SK-N-SH (cell line): ENCODE measurements around the gene MYPOP. TPM values are rescaled to one million over a fixed set of nuclear protein-coding genes. Genes with fewer than 3 reads are reported as not detected.
"Not testable (repeated sequence)": the region's sequence is repeated elsewhere in the genome, so short reads cannot be mapped to it uniquely, and the experiment has no call there.

Experiments used
- CTCF ChIA-PET: fragments of 300-600, 350-600 bp; formaldehyde crosslinking; extraction: SDS; loops from one replicate; lab custom pipeline; 2021; lab: Yijun Ruan, JAX
- POLR2A ChIA-PET: fragments of 350-600 bp; sonication (Branson Sonifier 250); formaldehyde crosslinking; extraction: SDS; loops from one replicate; lab custom pipeline; 2020; ENCODE audit warnings: antibody characterized with exemption, inconsistent platforms; lab: Yijun Ruan, JAX
- DNase-seq: peaks from one replicate; pipeline ENCODE4 v3.0.0; 2012
- H2AFZ ChIP-seq: fragments of 200-600 bp; sonication (generic); 2 replicates; pipeline ENCODE4 v1.8.1; 2016; ENCODE audit warnings: antibody characterized with exemption, mild to moderate bottlenecking, low read depth
- H3F3A ChIP-seq: fragments of 200-600 bp; sonication (generic); replicated peaks from 2 replicates; pipeline ENCODE3; 2016; ENCODE audit warnings: antibody characterized with exemption, mild to moderate bottlenecking; ENCODE audit not compliant: insufficient read depth
- H3K27ac ChIP-seq, 2 experiments: fragments of 200-500 bp in 1 of 2; fragments of 200-600 bp in 1 of 2; sonication (Bioruptor generic) in 1 of 2; sonication (generic), shearing (Covaris generic) in 1 of 2; 2 replicates each; pipeline versions ENCODE4 v1.5.1 to v1.6.1; 2014 to 2016; ENCODE audit warnings: low read depth in 2 of 2, inconsistent platforms in 1 of 2, low read length in 1 of 2, mild to moderate bottlenecking in 1 of 2, mixed read lengths in 1 of 2
- H3K27me3 ChIP-seq: fragments of 200-600 bp; sonication (generic), shearing (Covaris generic); 2 replicates; pipeline ENCODE4 v1.6.1; 2016; ENCODE audit warnings: mixed run types; ENCODE audit not compliant: insufficient read depth
- H3K36me3 ChIP-seq, 2 experiments: fragments of 200-500 bp in 1 of 2; fragments of 200-600 bp in 1 of 2; sonication (Bioruptor generic) in 1 of 2; sonication (generic) in 1 of 2; replicated peaks in 1 of 2; 2 replicates each; pipeline versions ENCODE3 to v1.5.1; 2014 to 2016; ENCODE audit warnings: low read length in 1 of 2, mild to moderate bottlenecking in 1 of 2; ENCODE audit not compliant: insufficient read depth in 2 of 2, control insufficient read depth in 1 of 2
- H3K4me1 ChIP-seq, 2 experiments: fragments of 200-500 bp in 1 of 2; fragments of 200-600 bp in 1 of 2; sonication (Bioruptor generic) in 1 of 2; sonication (generic), shearing (Covaris generic) in 1 of 2; 2 replicates each; pipeline versions ENCODE4 v1.5.1 to v1.6.1; 2014 to 2016; ENCODE audit warnings: low read depth in 1 of 2, low read length in 1 of 2, mixed run types in 1 of 2; ENCODE audit not compliant: insufficient read depth in 2 of 2, control insufficient read depth in 1 of 2
- H3K4me2 ChIP-seq: fragments of 200-600 bp; sonication (generic), shearing (Covaris generic); 2 replicates; pipeline ENCODE4 v1.6.1; 2017; ENCODE audit warnings: mixed run types
- H3K4me3 ChIP-seq, 2 experiments: fragments of 200-500 bp in 1 of 2; fragments of 200-600 bp in 1 of 2; sonication (Bioruptor generic) in 1 of 2; sonication (generic), shearing (Covaris generic) in 1 of 2; 2 replicates each; pipeline versions ENCODE4 v1.5.1 to v1.8.1; 2014 to 2016; ENCODE audit warnings: low read depth in 2 of 2, inconsistent platforms in 1 of 2, low read length in 1 of 2, mild to moderate bottlenecking in 1 of 2, mixed read lengths in 1 of 2, moderate library complexity in 1 of 2
- H3K79me2 ChIP-seq: fragments of 200-600 bp; sonication (generic); 2 replicates; pipeline ENCODE4 v1.8.1; 2017; ENCODE audit warnings: mild to moderate bottlenecking; ENCODE audit not compliant: insufficient read depth
- H3K9ac ChIP-seq: fragments of 200-600 bp; sonication (generic); 2 replicates; pipeline ENCODE4 v1.6.1; 2017; ENCODE audit warnings: mixed run types
- H3K9me2 ChIP-seq: fragments of 200-600 bp; sonication (generic); 2 replicates; pipeline ENCODE4 v1.6.1; 2017; ENCODE audit warnings: mixed run types
- H3K9me3 ChIP-seq: fragments of 200-600 bp; sonication (generic); 2 replicates; pipeline ENCODE4 v1.6.1; 2017; ENCODE audit warnings: mixed run types, mild to moderate bottlenecking, moderate library complexity
- H4K20me1 ChIP-seq: fragments of 200-600 bp; sonication (generic); 2 replicates; pipeline ENCODE4 v1.6.1; 2017; ENCODE audit warnings: mild to moderate bottlenecking, mixed run types; ENCODE audit not compliant: insufficient read depth
- CHD2 ChIP-seq: fragments of 150-350 bp; IDR thresholded peaks from 2 replicates; pipeline ENCODE4 v1.6.1; 2018; ENCODE audit warnings: low read length; ENCODE audit not compliant: partially characterized antibody
- ELF1 ChIP-seq: IDR thresholded peaks from 2 replicates; pipeline ENCODE4 v1.4.0; 2012
- EZH2phosphoT487 ChIP-seq: fragments of 200-600 bp; sonication (generic); IDR thresholded peaks from 2 replicates; pipeline ENCODE4 v1.6.1; 2017; ENCODE audit warnings: low read depth, mixed run types, mild to moderate bottlenecking, antibody characterized with exemption, moderate library complexity, borderline replicate concordance
- FOXJ3 ChIP-seq: sonication (generic); formaldehyde crosslinking; IDR thresholded peaks from 2 replicates; pipeline ENCODE4 v1.5.1; 2020; ENCODE audit warnings: mild to moderate bottlenecking, missing genetic modification reagents
- GABPA ChIP-seq: IDR thresholded peaks from 2 replicates; pipeline ENCODE4 v1.4.0; 2012; ENCODE audit warnings: low read depth, mild to moderate bottlenecking
- MAX ChIP-seq: IDR thresholded peaks from 2 replicates; pipeline ENCODE4 v1.4.0; 2012; ENCODE audit warnings: low read depth
- MXI1 ChIP-seq: IDR thresholded peaks from 2 replicates; pipeline ENCODE4 v1.6.1; 2012; ENCODE audit warnings: mild to moderate bottlenecking, low read depth, low read length, improper control_type of control experiment
- NRF1 ChIP-seq: IDR thresholded peaks from 2 replicates; pipeline ENCODE4 v1.6.1; 2012; ENCODE audit warnings: low read depth, mild to moderate bottlenecking, low read length
- POLR2AphosphoS5 ChIP-seq: IDR thresholded peaks from 2 replicates; pipeline ENCODE4 v1.6.1; 2012; ENCODE audit warnings: low read depth, low read length
- REST ChIP-seq: IDR thresholded peaks from 2 replicates; pipeline ENCODE4 v1.6.1; 2012; ENCODE audit warnings: mild to moderate bottlenecking, low read depth, low read length, moderate library complexity
- SIN3A ChIP-seq: IDR thresholded peaks from 2 replicates; pipeline ENCODE4 v1.6.1; 2012; ENCODE audit warnings: low read depth, mild to moderate bottlenecking, low read length, moderate library complexity, borderline replicate concordance
- TEAD4 ChIP-seq: IDR thresholded peaks from 2 replicates; pipeline ENCODE4 v1.4.0; 2012; ENCODE audit warnings: mild to moderate bottlenecking, borderline replicate concordance; ENCODE audit not compliant: insufficient read depth
- whole genome bisulfite sequencing: methylation state at CpG from one replicate; pipeline ENCODE4 v1.1.6; 2017; ENCODE audit warnings: low lambda C conversion rate; 5-methylcytosine and 5-hydroxymethylcytosine counted together
- polyA plus RNA-seq, 3 experiments: library from polyadenylated mRNA; depleted of rRNA; stranded (reverse); fragments of >200 nt; gene quantifications; 2 replicates each; pipeline ENCODE4 v1.2.3, GENCODE V29; 2012

Gene MYPOP
- polyA plus RNA-seq, 1 of the 3 experiments (the other 2 are of a cell fraction) = 5.1 TPM

GRCh38 chr19:45872095-45872919 lies 30.1 kb downstream of the MYPOP start:
- Histone ChIP-seq H3K9me3 (no peaks in the 10 kb centered on the region), H3K79me2 (no peaks in the 10 kb centered on the region), H2AFZ (no peak overlapping the region), H3K36me3 (no peaks in the 10 kb centered on the region), H3F3A (peaks cover 5% of the 10 kb centered on the region), H3K27me3 (no peaks in the 10 kb centered on the region), H4K20me1 (no peaks in the 10 kb centered on the region), H3K4me1 (no peaks in the 10 kb centered on the region), H3K4me3 (no peak overlapping the region), H3K27ac (no peak overlapping the region), H3K9me2 (no peaks in the 10 kb centered on the region), H3K9ac (no peak overlapping the region), H3K4me2 (no peak overlapping the region)
- ChIA-PET POLR2A (no interaction called here), CTCF (interaction anchor here (1.8 to 12.2 kb wide), 2 partner anchors 11 to 73 kb away, joined by 4 to 121 read pairs; partner anchors contain the start of gene IRF2BP1)
- WGBS = 92% methylated on average over 24 of the region's 34 CpGs
- TF ChIP-seq SIN3A (no peak), GABPA (no peak)
- no peak for DNase-seq

- Histone ChIP-seq H2AFZ (no peak overlapping the region), H3K9me2 (no peaks in the 10 kb centered on the region), H3K4me1 (no peaks in the 10 kb centered on the region), H3K27me3 (no peaks in the 10 kb centered on the region; the same call in 1 of the 2 replicates), H3K27ac (no peak overlapping the region), H3K9me3 (no peaks in the 10 kb centered on the region), H4K20me1 (no peaks in the 10 kb centered on the region), H3K4me2 (no peak overlapping the region), H3F3A (peaks cover 10% of the 10 kb centered on the region), H3K79me2 (no peaks in the 10 kb centered on the region), H3K4me3 (no peak overlapping the region), H3K36me3 (no peaks in the 10 kb centered on the region), H3K9ac (no peak overlapping the region)
- WGBS = 77% methylated on average over 5 of the region's 5 CpGs
- DNase-seq = no peak
- TF ChIP-seq FOXJ3 (CRISPR knock-in tag) (no peak), MAX (no peak), SIN3A (no peak), REST (no peak), EZH2phosphoT487 (no peak), TEAD4 (no peak), CHD2 (no peak), POLR2AphosphoS5 (no peak), MXI1 (no peak), NRF1 (no peak), ELF1 (no peak)
- ChIA-PET POLR2A (no interaction called here), CTCF (interaction anchor here (2.2 to 12.2 kb wide), 2 partner anchors 12 to 21 kb away, joined by 5 to 121 read pairs; partner anchors contain the start of gene IRF2BP1)
These were observed 31.6 kb downstream of the MYPOP start for GRCh38 chr19:45870798-45871197.

- H3K27ac ChIP-seq, H3K79me2 ChIP-seq, H3K4me3 ChIP-seq, H3K36me3 ChIP-seq, DNase-seq, H3K9ac ChIP-seq, H3K4me1 ChIP-seq, H3K9me3 ChIP-seq, H2AFZ ChIP-seq, H3K4me2 ChIP-seq, H4K20me1 ChIP-seq, H3K9me2 ChIP-seq, POLR2A ChIA-PET: not testable (repeated sequence)
- 57% methylated on average over 4 of the region's 4 CpGs for WGBS
- Histone ChIP-seq H3K27me3 (peaks cover 19% of the 10 kb centered on the region; the same call in 1 of the 2 replicates), H3F3A (peaks cover 13% of the 10 kb centered on the region)
- CTCF ChIA-PET = interaction anchor here (12.2 kb wide), 1 partner anchor 16 kb away, joined by 121 read pairs; the partner anchor contains the start of gene IRF2BP1
These were observed 35.2 kb downstream of the MYPOP start for GRCh38 chr19:45867241-45867640.
